IPS-NIHi7 (cell line): ENCODE measurements around the gene PPIP5K2.
"Not testable (repeated sequence)": the region's sequence is repeated elsewhere in the genome, so short reads cannot be mapped to it uniquely, and the experiment has no call there.

Experiments used
- DNase-seq: peaks from one replicate; pipeline ENCODE4 v3.0.0; 2012; ENCODE audit warnings: mixed read lengths; ENCODE audit errors: extremely low spot score

The PPIP5K2 gene

GRCh38 chr5:103119765-103120606 lies at the start of gene PPIP5K2, which contains the start of gene GIN1:
Gene PPIP5K2, plus strand, starts transcription at chr5:103120301. Its CDS starts 9,289 bp downstream, at chr5:103129590.
Gene GIN1, minus strand, starts transcription at chr5:103120138. Its CDS starts 11,431 bp downstream, at chr5:103108707.
- DNase-seq = peak; percentile 91

- DNase-seq = not testable (repeated sequence)
Measured at GRCh38 chr5:103073500-103073899, 46.6 kb upstream of the PPIP5K2 start.

DNA sequence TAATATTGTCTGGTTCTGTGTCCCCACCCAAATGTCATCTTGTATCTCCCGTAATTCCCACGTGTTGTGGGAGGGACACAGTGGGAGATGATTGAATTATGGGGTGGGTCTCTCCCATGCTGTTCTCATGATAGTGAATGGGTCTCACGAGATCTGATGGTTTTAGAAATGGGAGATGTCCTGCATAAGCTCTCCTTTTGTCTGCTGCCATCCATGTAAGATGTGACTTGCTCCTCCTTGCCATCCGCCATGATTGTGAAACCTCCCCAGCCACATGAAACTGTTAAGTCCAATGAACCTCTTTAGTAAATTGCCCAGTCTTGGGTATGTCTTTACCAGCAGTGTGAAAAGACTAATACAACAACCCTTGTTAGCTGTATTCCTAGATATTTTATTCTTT lies 44.7 kb upstream of the PPIP5K2 start:
- DNase-seq = no peak

DNA sequence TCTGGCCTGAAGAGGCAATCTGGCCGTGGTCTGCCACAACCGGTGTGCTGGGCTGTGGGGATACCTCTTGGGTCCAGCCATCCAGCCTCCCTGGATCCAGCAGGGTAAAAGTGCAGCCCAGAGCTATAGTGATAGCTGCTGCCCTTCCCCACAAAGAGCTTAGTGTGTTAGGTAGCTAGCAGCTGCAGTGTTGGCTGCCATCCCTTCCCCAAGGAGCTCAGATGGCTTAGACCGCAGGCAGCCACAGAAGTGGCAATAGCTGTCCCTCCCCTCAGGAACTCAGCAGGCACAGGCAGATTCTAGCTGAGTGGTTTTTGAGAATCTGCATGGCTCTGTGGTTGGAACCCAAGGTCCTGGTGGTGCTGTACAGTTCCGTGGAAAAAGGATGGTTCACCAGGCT lies 40.3 kb upstream of the PPIP5K2 start:
- no peak for DNase-seq

DNA sequence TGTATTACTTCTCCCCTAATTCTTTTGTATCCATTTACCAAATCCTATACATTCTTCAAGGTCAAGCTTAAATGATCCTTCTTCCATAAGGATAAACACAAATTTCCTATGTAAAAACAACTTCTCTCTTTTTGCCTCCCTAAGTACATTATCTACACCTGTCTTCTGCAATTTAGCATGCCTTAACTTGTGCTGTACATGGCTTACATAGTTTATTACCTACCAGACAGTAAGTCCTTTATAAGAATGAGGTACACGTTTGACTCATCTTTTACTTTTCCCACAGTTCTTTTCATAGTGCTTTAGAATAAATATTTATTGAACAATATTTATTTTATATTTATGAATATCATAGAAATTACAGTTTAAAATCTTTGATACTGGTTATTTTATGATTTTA lies 33.6 kb upstream of the PPIP5K2 start:
- DNase-seq = no peak

DNA sequence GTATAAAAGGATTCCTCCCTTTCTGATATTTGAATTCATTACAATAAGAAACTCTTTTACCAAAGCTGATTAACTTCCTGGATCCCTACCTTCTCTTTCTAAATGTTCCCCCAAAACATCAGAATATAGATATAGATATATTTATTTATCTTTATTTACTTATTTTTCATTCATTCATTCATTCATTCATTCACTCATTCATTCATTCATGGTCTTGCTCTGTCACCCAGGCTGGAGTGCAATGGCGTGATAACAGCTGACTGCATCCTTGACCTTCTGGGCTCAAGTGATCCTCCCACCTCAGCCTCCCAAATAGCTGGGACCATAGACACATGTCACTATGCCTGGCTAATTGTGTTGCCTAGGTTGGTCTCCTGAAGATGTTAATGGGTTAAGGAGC lies 30.8 kb upstream of the PPIP5K2 start:
- DNase-seq = no peak

DNA sequence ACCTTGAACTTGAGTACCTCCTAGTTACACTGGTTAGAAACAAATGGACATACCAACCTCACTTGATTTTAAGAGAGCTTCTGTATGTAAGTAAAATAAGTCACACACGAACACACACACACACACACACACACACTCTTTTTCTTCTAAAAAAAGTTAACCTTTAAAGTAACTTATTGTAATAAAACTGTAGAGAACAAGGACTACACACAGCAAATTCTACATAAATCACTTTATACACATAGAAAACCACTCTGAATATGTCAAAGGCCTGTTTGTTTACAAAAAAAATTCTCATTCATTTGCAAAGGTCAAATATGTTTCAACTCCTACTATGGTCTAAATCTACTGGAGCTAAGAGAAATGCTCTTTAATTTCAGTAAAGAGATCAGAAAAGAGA lies 29.3 kb upstream of the PPIP5K2 start:
- DNase-seq = no peak

GRCh38 chr5:103092676-103093075 lies 27.4 kb upstream of the PPIP5K2 start:
- DNase-seq = no peak

DNA sequence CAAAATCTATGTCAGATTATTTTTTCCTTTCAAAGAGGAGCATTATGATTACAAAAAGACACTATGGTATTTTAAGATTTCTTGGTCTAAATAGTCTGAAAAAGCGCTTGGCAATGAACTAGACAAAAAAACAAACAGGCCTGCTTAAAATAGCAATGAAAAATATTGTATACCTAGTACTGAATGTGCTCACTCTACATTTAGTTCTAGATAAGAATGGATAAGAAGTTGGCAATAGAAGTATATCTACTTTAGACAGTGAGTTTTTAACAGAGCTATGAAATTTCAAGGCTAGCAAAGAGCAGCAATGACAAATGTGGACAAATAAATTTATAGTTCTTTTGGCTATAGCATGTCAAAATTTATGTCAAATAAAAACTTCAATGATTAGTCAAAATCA lies 26.4 kb upstream of the PPIP5K2 start:
- DNase-seq = no peak

- no peak for DNase-seq
Measured at GRCh38 chr5:103094737-103095136, 25.4 kb upstream of the PPIP5K2 start.

- no peak for DNase-seq
Measured at GRCh38 chr5:103098993-103099392, 21.1 kb upstream of the PPIP5K2 start.

GRCh38 chr5:103101079-103101750 lies 18.9 kb upstream of the PPIP5K2 start:
- DNase-seq = no peak

DNA sequence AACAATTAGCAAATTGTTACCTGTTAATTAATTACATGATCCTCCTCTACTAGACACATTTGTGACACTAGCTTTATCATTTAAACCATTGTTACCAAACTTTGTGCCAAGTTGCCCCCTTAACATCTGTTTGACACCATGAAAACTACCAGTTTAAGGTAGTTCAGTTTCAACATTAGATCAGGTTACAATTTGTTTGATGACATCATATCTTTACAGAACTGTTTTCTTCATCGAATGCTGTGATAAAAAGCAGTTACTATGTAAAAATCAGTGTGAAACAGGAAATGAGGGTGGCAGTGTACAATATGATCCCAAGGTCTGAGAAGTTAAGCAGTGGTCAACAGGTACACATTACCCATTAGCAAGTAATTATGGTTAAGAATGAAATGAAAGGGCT lies 17.9 kb upstream of the PPIP5K2 start:
- no peak for DNase-seq

DNA sequence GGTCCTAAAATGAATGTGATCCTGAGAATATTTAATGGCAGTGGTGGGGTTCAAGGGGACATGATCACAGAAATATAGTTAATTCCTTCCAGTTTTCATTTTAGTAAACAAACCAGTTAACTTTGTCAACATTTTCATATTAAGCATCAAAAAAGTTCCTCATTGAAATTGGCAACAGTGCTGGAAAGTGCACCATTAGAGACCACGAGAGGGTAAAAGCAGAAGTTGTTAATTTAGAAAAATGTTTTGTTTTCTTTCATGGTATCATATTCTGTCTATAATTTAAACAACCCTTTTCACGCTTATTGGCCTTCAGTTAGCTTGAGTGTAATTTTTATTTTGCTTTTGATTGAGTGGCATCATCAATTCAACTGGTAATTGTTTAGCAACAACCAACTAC lies 12.0 kb upstream of the PPIP5K2 start:
- no peak for DNase-seq

DNA sequence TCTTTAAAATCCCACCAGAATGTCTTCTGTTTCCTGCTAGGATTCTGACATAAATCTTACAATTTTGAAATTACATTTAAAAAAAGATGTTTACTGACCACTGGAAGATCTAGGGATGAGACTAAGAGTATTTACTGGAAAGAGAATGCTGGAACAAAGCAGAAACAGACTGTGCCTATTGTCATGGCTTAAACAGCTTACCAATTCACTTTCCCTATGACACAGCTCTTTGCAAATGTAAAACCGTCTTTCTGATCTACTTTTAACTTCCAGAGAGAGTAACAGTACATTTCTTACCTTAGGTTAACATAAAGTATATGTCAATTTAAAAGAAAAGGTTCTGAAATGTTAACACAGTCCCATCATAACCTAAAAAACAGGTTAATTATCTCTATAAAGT lies 10.8 kb upstream of the PPIP5K2 start:
- DNase-seq = no peak

- no peak for DNase-seq
Measured at GRCh38 chr5:103110403-103110802, 9.7 kb upstream of the PPIP5K2 start.

DNA sequence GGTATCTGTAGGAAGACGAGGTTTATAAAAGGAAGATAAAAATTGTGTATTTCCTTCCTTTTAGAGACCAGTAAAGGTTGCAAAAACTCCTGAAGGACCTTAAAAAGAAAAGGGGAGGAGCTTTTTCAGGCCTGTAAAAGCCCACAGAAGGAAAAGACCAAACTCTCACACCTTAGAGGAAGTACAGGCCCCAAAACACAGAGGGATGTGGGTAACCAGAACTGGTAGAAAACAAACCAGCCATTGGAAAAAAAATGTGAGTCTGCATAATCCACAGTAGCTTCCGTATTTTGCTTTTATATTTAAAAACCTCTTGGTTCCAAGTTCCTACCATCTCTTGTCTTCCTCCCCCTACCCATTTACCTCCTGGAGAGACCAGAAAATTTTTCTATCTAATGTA lies 8.6 kb upstream of the PPIP5K2 start:
- no peak for DNase-seq

GRCh38 chr5:103112910-103113309 lies 7.2 kb upstream of the PPIP5K2 start:
- no peak for DNase-seq

GRCh38 chr5:103114440-103114839 lies 5.7 kb upstream of the PPIP5K2 start:
- DNase-seq = no peak

DNA sequence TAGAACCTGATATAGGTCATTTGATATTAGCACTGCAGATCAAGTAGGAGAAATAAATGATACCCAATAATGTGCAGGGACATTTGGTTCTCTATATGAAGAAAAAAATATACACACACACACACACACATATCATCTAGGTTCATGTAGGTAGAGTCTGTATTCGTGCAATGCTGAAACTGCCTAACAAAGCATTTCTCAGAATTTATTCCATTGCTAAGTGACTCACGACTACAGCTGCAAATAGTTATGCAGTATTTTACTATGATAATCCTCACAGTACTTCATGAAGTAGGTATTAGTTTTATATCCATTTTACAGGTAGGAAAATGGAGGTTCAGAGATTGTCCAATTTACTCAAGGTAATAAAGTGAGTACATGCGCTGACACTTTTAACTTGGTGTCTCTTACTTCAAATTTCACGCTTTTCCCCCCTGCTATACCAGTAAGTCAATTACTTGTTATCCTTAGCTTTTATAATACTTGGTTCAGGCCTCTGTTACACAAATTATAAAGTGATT lies 2.6 kb upstream of the PPIP5K2 start:
- no peak for DNase-seq

- DNase-seq = no peak
Measured at GRCh38 chr5:103119070-103119764, 884 bp upstream of the PPIP5K2 start.

DNA sequence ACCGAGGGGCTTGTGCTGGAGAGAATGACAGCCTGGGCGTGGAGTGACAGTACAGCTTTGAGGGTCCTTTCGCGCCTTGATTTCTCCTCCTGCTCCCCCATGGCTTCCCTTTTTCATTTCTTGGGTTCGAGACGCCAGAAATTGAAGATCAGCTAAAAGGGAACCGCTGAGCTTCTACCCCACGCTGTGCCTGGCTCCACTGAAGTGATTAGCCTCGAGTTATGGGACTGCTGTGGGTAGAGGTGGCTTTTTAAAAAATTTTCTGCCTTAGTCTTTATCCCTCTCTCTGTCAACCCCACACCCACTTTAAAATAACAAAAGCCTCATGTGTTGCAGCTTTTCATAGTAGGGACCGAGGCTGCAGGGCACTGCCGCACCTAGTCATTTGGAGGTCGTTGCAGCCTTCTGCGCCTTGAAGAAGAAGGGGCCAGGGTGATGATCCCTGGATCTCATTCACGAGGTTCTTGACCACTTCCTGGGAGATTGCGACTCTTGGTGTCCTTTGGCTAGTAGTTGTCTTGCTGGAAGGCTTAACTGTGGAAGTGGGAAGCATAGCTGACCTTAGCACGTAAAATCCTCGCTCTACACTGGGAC lies 603 bp downstream of the PPIP5K2 start:
- DNase-seq = peak; percentile 26
